ENCODE results near the gene S100A14. TPM values are rescaled to one million over a fixed set of nuclear protein-coding genes. Genes with fewer than 3 reads are reported as not detected.
"Not testable (repeated sequence)": the region's sequence is repeated elsewhere in the genome, so short reads cannot be mapped to it uniquely, and the experiment has no call there.

Gene S100A14
- total RNA-seq, 1 experiment from 2014 or later = 2.1 TPM

DNA sequence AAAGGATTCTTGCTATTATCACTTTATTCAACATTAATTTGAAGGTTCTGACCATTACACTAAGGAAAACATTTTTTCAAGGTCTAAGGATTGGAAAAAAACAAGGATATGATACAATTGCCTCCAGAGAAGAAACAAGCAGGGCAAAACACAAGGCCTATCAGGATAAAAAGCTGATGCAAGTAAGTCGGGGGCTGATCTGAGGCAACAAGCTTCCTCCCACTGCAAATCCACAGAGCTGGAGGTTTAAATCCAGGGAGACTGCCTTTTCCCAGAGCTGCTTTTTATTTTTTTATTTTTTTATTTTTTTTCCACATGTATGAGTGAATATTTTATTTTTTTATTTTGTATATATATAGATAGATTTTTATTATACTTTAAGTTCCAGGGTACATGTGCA lies 31.1 kb downstream of the S100A14 start (continued):
- TF ChIP-seq USF1 (CRISPR knock-in tag; IDR thresholded peaks at IDR 0.05) (no peak), ZNF532 (CRISPR knock-in tag; IDR thresholded peaks at IDR 0.05; ENCODE audit: borderline replicate concordance) (no peak), ZNF671 (CRISPR knock-in tag; IDR thresholded peaks at IDR 0.05) (no peak), GABPB1 (CRISPR knock-in tag; IDR thresholded peaks at IDR 0.05) (no peak), MXD4 (CRISPR knock-in tag; IDR thresholded peaks at IDR 0.05; ENCODE audit: borderline replicate concordance) (no peak)
- TF ChIP-seq, protein P1, sequence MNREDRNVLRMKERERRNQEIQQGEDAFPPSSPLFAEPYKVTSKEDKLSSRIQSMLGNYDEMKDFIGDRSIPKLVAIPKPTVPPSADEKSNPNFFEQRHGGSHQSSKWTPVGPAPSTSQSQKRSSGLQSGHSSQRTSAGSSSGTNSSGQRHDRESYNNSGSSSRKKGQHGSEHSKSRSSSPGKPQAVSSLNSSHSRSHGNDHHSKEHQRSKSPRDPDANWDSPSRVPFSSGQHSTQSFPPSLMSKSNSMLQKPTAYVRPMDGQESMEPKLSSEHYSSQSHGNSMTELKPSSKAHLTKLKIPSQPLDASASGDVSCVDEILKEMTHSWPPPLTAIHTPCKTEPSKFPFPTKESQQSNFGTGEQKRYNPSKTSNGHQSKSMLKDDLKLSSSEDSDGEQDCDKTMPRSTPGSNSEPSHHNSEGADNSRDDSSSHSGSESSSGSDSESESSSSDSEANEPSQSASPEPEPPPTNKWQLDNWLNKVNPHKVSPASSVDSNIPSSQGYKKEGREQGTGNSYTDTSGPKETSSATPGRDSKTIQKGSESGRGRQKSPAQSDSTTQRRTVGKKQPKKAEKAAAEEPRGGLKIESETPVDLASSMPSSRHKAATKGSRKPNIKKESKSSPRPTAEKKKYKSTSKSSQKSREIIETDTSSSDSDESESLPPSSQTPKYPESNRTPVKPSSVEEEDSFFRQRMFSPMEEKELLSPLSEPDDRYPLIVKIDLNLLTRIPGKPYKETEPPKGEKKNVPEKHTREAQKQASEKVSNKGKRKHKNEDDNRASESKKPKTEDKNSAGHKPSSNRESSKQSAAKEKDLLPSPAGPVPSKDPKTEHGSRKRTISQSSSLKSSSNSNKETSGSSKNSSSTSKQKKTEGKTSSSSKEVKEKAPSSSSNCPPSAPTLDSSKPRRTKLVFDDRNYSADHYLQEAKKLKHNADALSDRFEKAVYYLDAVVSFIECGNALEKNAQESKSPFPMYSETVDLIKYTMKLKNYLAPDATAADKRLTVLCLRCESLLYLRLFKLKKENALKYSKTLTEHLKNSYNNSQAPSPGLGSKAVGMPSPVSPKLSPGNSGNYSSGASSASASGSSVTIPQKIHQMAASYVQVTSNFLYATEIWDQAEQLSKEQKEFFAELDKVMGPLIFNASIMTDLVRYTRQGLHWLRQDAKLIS (CRISPR knock-in tag; IDR thresholded peaks at IDR 0.05; ENCODE audit: borderline replicate concordance) = no peak
- TF ChIP-seq, protein P2, sequence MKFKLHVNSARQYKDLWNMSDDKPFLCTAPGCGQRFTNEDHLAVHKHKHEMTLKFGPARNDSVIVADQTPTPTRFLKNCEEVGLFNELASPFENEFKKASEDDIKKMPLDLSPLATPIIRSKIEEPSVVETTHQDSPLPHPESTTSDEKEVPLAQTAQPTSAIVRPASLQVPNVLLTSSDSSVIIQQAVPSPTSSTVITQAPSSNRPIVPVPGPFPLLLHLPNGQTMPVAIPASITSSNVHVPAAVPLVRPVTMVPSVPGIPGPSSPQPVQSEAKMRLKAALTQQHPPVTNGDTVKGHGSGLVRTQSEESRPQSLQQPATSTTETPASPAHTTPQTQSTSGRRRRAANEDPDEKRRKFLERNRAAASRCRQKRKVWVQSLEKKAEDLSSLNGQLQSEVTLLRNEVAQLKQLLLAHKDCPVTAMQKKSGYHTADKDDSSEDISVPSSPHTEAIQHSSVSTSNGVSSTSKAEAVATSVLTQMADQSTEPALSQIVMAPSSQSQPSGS (CRISPR knock-in tag; IDR thresholded peaks at IDR 0.05; ENCODE audit: borderline replicate concordance, low read depth) = no peak

DNA sequence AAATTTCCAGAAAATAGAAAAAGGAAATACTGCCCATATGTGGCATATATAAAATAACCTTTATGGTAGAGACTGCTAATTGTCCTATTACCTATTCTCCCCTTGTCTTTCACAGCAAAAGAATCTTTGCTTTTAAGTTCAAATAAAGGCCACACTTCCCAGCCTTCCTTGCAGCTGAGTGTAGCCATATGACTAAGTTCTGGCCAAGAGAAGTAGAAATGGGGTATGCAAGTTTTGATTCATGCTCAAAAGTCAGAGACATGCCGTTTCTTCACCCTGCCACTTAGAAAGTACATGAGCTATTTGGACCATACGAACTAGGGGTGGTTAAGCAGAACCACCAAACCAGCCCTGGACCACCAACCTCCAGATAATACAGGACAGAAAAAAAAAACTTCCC lies 32.1 kb downstream of the S100A14 start:
- no peak overlapping the region for H3K27ac Mint-ChIP-seq
- peaks cover 6% of the 10 kb centered on the region for H3K4me1 Mint-ChIP-seq
- no peak for ATAC-seq
- no peak for DNase-seq (ENCODE audit: low spot score)
- CTCF ChIA-PET = interaction anchor here (1.3 to 5.2 kb wide), 3 partner anchors 12 to 44 kb away, joined by 3 to 29 read pairs (median 9); partner anchors contain the start of genes S100A1 and S100A13
- no peak for TF ChIP-seq E2F5 (CRISPR knock-in tag; IDR thresholded peaks at IDR 0.05)
- no peak overlapping the region for H3K4me3 Mint-ChIP-seq
- no peaks in the 10 kb centered on the region for H3K9me3 Mint-ChIP-seq
- H3K36me3 Mint-ChIP-seq = no peaks in the 10 kb centered on the region
- POLR2A ChIA-PET = interaction anchor here (0.7 kb wide), 1 partner anchor 711 kb away, joined by 3 read pairs; no protein-coding TSS in a partner anchor
- no peaks in the 10 kb centered on the region for H3K27me3 Mint-ChIP-seq (ENCODE audit: low read depth)

DNA sequence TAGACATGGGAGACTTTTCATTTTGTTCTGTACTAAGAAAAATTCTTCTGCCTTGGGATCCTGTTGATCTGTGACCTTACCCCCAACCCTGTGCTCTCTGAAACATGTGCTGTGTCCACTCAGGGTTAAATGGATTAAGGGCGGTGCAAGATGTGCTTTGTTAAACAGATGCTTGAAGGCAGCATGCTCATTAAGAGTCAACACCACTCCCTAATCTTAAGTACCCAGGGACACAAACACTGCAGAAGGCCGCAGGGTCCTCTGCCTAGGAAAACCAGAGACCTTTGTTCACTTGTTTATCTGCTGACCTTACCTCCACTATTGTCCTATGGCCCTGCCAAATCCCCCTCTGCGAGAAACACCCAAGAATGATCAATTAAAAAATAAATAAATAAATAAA lies 32.6 kb downstream of the S100A14 start:
- H3K27me3 Mint-ChIP-seq (ENCODE audit: low read depth); H3K9me3 Mint-ChIP-seq; H3K27ac Mint-ChIP-seq; H3K36me3 Mint-ChIP-seq; H3K4me3 Mint-ChIP-seq; DNase-seq (ENCODE audit: low spot score); ATAC-seq: not testable (repeated sequence)
- POLR2A ChIA-PET = interaction anchor here (0.7 kb wide), 1 partner anchor 711 kb away, joined by 3 read pairs; no protein-coding TSS in a partner anchor
- CTCF ChIA-PET = interaction anchor here (5.2 kb wide), 1 partner anchor 45 kb away, joined by 29 read pairs; the partner anchor contains the start of genes S100A1 and S100A13
- peaks cover 11% of the 10 kb centered on the region for H3K4me1 Mint-ChIP-seq

- ATAC-seq; H3K9me3 Mint-ChIP-seq; H3K36me3 Mint-ChIP-seq; H3K27ac Mint-ChIP-seq; POLR2A ChIA-PET; H3K27me3 Mint-ChIP-seq (ENCODE audit: low read depth); DNase-seq (ENCODE audit: low spot score); H3K4me3 Mint-ChIP-seq: not testable (repeated sequence)
- CTCF ChIA-PET = interaction anchor here (0.9 to 5.2 kb wide), 3 partner anchors 10 to 45 kb away, joined by 3 to 29 read pairs (median 3); partner anchors contain the start of genes S100A1 and S100A13
- peaks cover 15% of the 10 kb centered on the region for H3K4me1 Mint-ChIP-seq
Measured at GRCh38 chr1:153582836-153583235, 33.3 kb downstream of the S100A14 start.

Data from WTC11 (cell line).